Progenitor cell of endocrine pancreas (in vitro differentiated cells): ENCODE results near the gene AGPAT4. TPM values are rescaled to one million over a fixed set of nuclear protein-coding genes. Genes with fewer than 3 reads are reported as not detected.

ENCODE experiments used
- DNase-seq: peaks from one replicate; pipeline ENCODE4 v3.0.0; 2021; ENCODE audit warnings: low spot score; ENCODE audit not compliant: unreplicated experiment
- H3K27ac Mint-ChIP-seq: 2 replicates; pipeline ENCODE4 v1.8.0; 2021; ENCODE audit warnings: mild to moderate bottlenecking, moderate library complexity, mixed read lengths
- H3K27me3 Mint-ChIP-seq: 2 replicates; pipeline ENCODE4 v1.8.0; 2021; ENCODE audit warnings: mixed read lengths
- H3K36me3 Mint-ChIP-seq: 2 replicates; pipeline ENCODE4 v1.8.0; 2022; ENCODE audit warnings: mixed read lengths; ENCODE audit not compliant: insufficient read depth
- H3K4me1 Mint-ChIP-seq: 2 replicates; pipeline ENCODE4 v1.8.0; 2021; ENCODE audit warnings: low read depth, mixed read lengths
- H3K4me3 Mint-ChIP-seq: 2 replicates; pipeline ENCODE4 v1.8.0; 2021; ENCODE audit warnings: low read depth, mild to moderate bottlenecking, moderate library complexity, mixed read lengths
- H3K9me3 Mint-ChIP-seq: 2 replicates; pipeline ENCODE4 v1.8.0; 2021; ENCODE audit warnings: low read depth, mixed read lengths
- CTCF ChIP-seq: fragments of 200-600 bp; sonication (generic); IDR thresholded peaks from one replicate; pipeline ENCODE4 v1.5.0; 2021; ENCODE audit warnings: antibody characterized with exemption, mild to moderate bottlenecking; ENCODE audit not compliant: unreplicated experiment
- total RNA-seq: library from RNA; stranded (reverse); gene quantifications from 2 replicates; pipeline ENCODE4 v1.2.1, GENCODE V29; 2021

Gene AGPAT4
- total RNA-seq, 1 donor from 2014 or later: 43.7 TPM

DNA sequence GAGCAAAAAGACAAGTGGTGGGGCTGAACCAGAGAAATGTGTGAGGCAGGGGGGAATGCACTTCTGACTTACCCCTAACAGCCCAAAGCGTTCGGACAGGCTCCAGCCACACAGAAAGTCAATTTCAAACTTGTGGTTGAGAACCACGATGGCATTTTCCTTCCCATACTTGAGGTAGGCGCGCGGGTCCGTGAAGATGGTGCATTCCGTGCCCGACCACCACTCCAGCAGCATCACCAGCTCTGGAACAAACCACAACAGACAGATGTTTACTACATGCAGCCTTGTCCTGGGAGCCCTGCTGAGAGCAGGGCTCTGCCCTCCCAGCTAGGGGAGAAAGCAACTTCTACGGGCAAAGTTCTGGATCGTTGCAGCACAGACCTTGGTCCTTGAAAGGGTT, 107.7 kb downstream of the AGPAT4 start:
- no peak overlapping the region for H3K4me3 Mint-ChIP-seq
- no peaks in the 10 kb centered on the region for H3K9me3 Mint-ChIP-seq
- DNase-seq: no peak
- no peak overlapping the region for H3K27ac Mint-ChIP-seq
- TF ChIP-seq CTCF: no peak
- peaks cover 22% of the 10 kb centered on the region for H3K36me3 Mint-ChIP-seq
- H3K4me1 Mint-ChIP-seq: peaks cover 3% of the 10 kb centered on the region
- no peaks in the 10 kb centered on the region for H3K27me3 Mint-ChIP-seq

DNA sequence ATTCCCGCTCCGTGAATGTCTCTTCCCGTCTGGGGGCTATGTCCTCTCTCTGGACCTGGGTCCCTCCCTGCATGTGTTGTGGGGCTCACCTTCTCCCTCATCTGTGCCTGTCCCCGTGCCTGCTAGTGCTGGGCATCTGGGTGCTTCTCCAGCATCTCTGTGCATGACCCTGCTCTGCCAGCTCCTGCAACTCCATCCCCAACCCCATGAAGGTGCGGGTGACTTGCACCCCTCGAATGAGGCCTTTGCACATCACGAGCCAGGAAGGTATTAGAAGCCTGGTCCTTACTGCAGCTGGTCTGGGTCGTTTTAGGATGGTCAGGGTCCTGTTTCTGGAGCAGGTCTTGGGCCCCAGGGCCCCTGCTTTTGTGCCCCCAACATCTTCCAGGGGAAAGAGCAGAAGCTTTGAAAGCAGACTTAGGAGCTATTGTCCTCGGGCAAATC, 109.7 kb downstream of the AGPAT4 start:
- H3K4me1 Mint-ChIP-seq: peaks cover 3% of the 10 kb centered on the region

DNA sequence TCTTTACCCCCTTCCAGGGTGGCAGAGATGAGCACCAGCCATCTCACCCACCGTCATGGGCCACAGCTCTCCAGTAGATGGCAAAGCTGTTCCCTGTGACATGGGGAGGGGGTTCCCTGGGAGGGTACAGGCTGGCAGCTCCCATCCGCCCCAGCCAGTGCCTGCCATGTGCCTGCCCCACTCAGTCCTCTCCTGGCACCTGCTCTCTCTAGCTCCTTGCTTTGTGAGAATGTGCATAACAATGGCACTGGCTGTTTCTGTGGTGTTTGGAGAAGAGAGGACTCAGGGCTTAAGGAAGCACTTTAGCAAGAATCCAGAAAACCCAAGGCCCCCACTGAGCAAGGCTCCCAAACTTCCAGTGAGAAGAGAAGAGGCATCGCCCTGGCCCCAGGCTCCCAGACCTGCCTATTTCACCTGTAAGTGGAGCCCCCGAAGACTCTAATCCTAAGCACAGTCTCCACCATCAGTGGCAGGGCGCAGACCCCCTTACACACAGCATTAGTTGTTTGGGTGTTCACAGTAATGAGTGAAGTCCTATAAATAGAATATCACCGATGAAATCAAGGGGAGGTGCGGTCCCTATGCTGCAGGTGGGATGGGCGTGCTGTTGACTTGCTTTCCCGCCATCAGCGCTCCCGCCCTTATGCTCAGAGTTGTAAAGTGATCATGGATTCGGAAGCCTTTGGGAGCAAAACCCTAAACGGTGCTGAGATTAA, 110.2 kb downstream of the AGPAT4 start:
- Mint-ChIP-seq H3K9me3 (no peaks in the 10 kb centered on the region), H3K4me3 (no peak overlapping the region), H3K27me3 (no peaks in the 10 kb centered on the region), H3K4me1 (peaks cover 3% of the 10 kb centered on the region), H3K27ac (no peak overlapping the region), H3K36me3 (peaks cover 25% of the 10 kb centered on the region)
- TF ChIP-seq CTCF: no peak
- DNase-seq: no peak

More for the DNA sequence above, 109.7 kb downstream of the AGPAT4 start:
- Mint-ChIP-seq H3K27me3 (no peaks in the 10 kb centered on the region), H3K36me3 (peaks cover 25% of the 10 kb centered on the region), H3K4me3 (no peak overlapping the region), H3K9me3 (no peaks in the 10 kb centered on the region), H3K27ac (no peak overlapping the region)
- no peak for DNase-seq
- no peak for TF ChIP-seq CTCF

DNA sequence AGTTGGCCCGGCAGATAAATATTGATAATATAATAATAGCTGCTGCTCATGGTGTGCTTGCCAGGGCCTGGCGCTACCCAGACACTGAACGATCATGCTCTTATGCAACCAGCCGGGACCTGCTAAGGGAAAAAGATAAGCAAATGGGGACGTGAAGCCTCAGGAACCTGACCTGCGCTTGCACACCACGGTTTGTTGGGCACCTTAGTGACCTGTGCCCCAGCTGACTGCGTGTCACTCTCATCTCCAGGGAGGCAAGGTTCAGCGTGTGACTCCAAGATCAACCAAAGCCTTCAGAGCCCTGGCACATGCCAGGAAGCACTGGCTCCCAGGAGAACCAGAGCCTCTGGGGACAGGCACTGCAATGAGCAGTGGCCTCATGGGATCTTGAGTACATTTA, 111.1 kb downstream of the AGPAT4 start:
- Mint-ChIP-seq H3K27ac (no peak overlapping the region), H3K36me3 (peaks cover 30% of the 10 kb centered on the region), H3K4me3 (no peak overlapping the region), H3K9me3 (peaks cover 6% of the 10 kb centered on the region), H3K4me1 (no peaks in the 10 kb centered on the region), H3K27me3 (no peaks in the 10 kb centered on the region)
- TF ChIP-seq CTCF: no peak
- no peak for DNase-seq

GRCh38 chr6:161161889-161162624, 111.8 kb downstream of the AGPAT4 start:
- H3K36me3 Mint-ChIP-seq: peaks cover 35% of the 10 kb centered on the region
- H3K27ac Mint-ChIP-seq: no peak overlapping the region

More at GRCh38 chr6:161161889-161162624, 111.8 kb downstream of the AGPAT4 start:
- no peak for DNase-seq
- TF ChIP-seq CTCF: no peak
- no peaks in the 10 kb centered on the region for H3K27me3 Mint-ChIP-seq
- no peak overlapping the region for H3K4me3 Mint-ChIP-seq
- peaks cover 8% of the 10 kb centered on the region for H3K9me3 Mint-ChIP-seq
- no peaks in the 10 kb centered on the region for H3K4me1 Mint-ChIP-seq
